Endothelial cell of umbilical vein (primary cell): ENCODE results near the gene HDHD2. TPM values are rescaled to one million over a fixed set of nuclear protein-coding genes. Genes with fewer than 3 reads are reported as not detected.

Experiments
- BruUV-seq: library from RNA; stranded (reverse); fragments of 400-500 nt; replicated peaks from 2 replicates; lab custom pipeline; 2021; lab: Mats Ljungman, UMichigan
- CTCF ChIA-PET: fragments of 300-600, 350-600 bp; sonication (Branson Sonifier 250); formaldehyde crosslinking; loops from one replicate; lab custom pipeline; 2021; ENCODE audit warnings: antibody characterized with exemption, inconsistent platforms; lab: Charles Lee
- POLR2A ChIA-PET: fragments of 300-600, 350-600 bp; sonication (Branson Sonifier 250); formaldehyde crosslinking; loops from one replicate; lab custom pipeline; 2021; ENCODE audit warnings: antibody characterized with exemption, inconsistent platforms; lab: Charles Lee
- DNase-seq: peaks from one replicate; pipeline ENCODE4 v3.0.0-alpha.2; 2011; ENCODE audit warnings: low read depth, low spot score
- FAIRE-seq: peaks from 2 replicates; lab custom pipeline; 2011; peaks lifted over from hg19 to GRCh38; lab: Jason Lieb, UNC
- H2AFZ ChIP-seq: 2 replicates; pipeline ENCODE4 v1.6.0; 2012; ENCODE audit warnings: low read depth, low read length, control low read depth, inconsistent platforms
- H3K27ac ChIP-seq: 2 replicates; pipeline ENCODE4 v1.5.1; 2011; ENCODE audit warnings: low read depth, mild to moderate bottlenecking, control low read depth, low read length, moderate library complexity; ENCODE audit not compliant: insufficient read depth
- H3K27me3 ChIP-seq, 2 experiments: 2 replicates each; pipeline versions ENCODE4 v1.6.0 to v1.6.1; 2011; ENCODE audit warnings: low read length in 2 of 2, mixed read lengths in 1 of 2; ENCODE audit not compliant: control insufficient read depth in 2 of 2, insufficient read depth in 2 of 2
- H3K36me3 ChIP-seq, 2 experiments: 2 replicates in 1 of 2; 3 replicates in 1 of 2; pipeline ENCODE4 v1.5.1; 2011; ENCODE audit warnings: low read length in 2 of 2, mild to moderate bottlenecking in 1 of 2, moderate library complexity in 1 of 2; ENCODE audit not compliant: control insufficient read depth in 2 of 2, insufficient read depth in 2 of 2; ENCODE audit errors: extremely low read depth in 1 of 2
- H3K4me1 ChIP-seq: 3 replicates; pipeline ENCODE4 v1.5.1; 2011; ENCODE audit warnings: mild to moderate bottlenecking, low read length; ENCODE audit not compliant: control insufficient read depth, insufficient read depth; ENCODE audit errors: extremely low read depth
- H3K4me2 ChIP-seq: 2 replicates; pipeline ENCODE4 v1.6.1; 2011; ENCODE audit warnings: low read length, control low read depth, mixed read lengths; ENCODE audit not compliant: insufficient read depth
- H3K4me3 ChIP-seq, 3 experiments: fragments of 200-600 bp in 1 of 3; sonication (generic), shearing (Covaris generic) in 1 of 3; replicated peaks in 1 of 3; 2 replicates each; pipeline ENCODE4 v1.5.1; 2011 to 2016; ENCODE audit warnings: control low read depth in 3 of 3, low read length in 3 of 3, mild to moderate bottlenecking in 2 of 3, inconsistent platforms in 1 of 3, low read depth in 1 of 3, moderate library complexity in 1 of 3; ENCODE audit not compliant: insufficient read depth in 1 of 3
- H3K79me2 ChIP-seq: 2 replicates; pipeline ENCODE4 v1.6.0; 2012; ENCODE audit warnings: low read length, inconsistent platforms; ENCODE audit not compliant: control insufficient read depth, insufficient read depth
- H3K9ac ChIP-seq: replicated peaks from 2 replicates; pipeline ENCODE3; 2011; ENCODE audit warnings: low read length, control low read depth; ENCODE audit not compliant: insufficient read depth; ENCODE audit errors: extremely low read depth
- H3K9me1 ChIP-seq: replicated peaks from 3 replicates; pipeline ENCODE4 v1.6.0; 2011; ENCODE audit warnings: mild to moderate bottlenecking, low read length; ENCODE audit not compliant: control insufficient read depth, insufficient read depth; ENCODE audit errors: extremely low read depth
- H3K9me3 ChIP-seq: replicated peaks from 2 replicates; pipeline ENCODE4 v1.5.1; 2012; ENCODE audit warnings: low read length, inconsistent platforms; ENCODE audit not compliant: control insufficient read depth, insufficient read depth
- H4K20me1 ChIP-seq: replicated peaks from 2 replicates; pipeline ENCODE3; 2011; ENCODE audit warnings: mild to moderate bottlenecking, low read length; ENCODE audit not compliant: control insufficient read depth, insufficient read depth; ENCODE audit errors: extremely low read depth
- CTCF ChIP-seq, 2 donors: IDR thresholded peaks; 1 replicate in 1 of 2; 2 replicates in 1 of 2; pipeline ENCODE4 v1.5.1; 2011; ENCODE audit warnings: low read length in 2 of 2, mild to moderate bottlenecking in 2 of 2, moderate library complexity in 2 of 2, control low read depth in 1 of 2, inconsistent platforms in 1 of 2, low read depth in 1 of 2; ENCODE audit not compliant: insufficient read depth in 1 of 2; ENCODE audit errors: extremely low read depth in 1 of 2
- EZH2 ChIP-seq: IDR thresholded peaks from 2 replicates; pipeline ENCODE4 v1.6.1; 2012; ENCODE audit warnings: borderline replicate concordance, low read depth, mild to moderate bottlenecking, moderate library complexity, low read length, inconsistent platforms; ENCODE audit not compliant: severe bottlenecking
- FOS ChIP-seq: IDR thresholded peaks from 2 replicates; pipeline ENCODE4 v1.6.1; 2011; ENCODE audit warnings: mild to moderate bottlenecking, low read length, moderate library complexity, borderline replicate concordance; ENCODE audit not compliant: insufficient read depth
- GATA2 ChIP-seq: IDR thresholded peaks from 2 replicates; pipeline ENCODE4 v1.7.0; 2011; ENCODE audit warnings: low read depth, mild to moderate bottlenecking, moderate library complexity, mixed read lengths, low read length; ENCODE audit not compliant: insufficient read length, insufficient read depth
- JUN ChIP-seq: IDR thresholded peaks from 2 replicates; pipeline ENCODE4 v1.6.1; 2011; ENCODE audit warnings: borderline replicate concordance, low read depth; ENCODE audit not compliant: insufficient read length, insufficient read depth
- MAX ChIP-seq: IDR thresholded peaks from 2 replicates; pipeline ENCODE4 v1.6.1; 2011; ENCODE audit not compliant: insufficient read depth, insufficient read length
- MYC ChIP-seq: IDR thresholded peaks from one replicate; pipeline ENCODE4 v1.6.1; 2011; ENCODE audit warnings: mild to moderate bottlenecking, low read depth, low read length
- POLR2A ChIP-seq: IDR thresholded peaks from 2 replicates; pipeline ENCODE4 v1.6.1; 2012; ENCODE audit warnings: low read depth, mild to moderate bottlenecking, control low read depth, low read length
- POLR2AphosphoS5 ChIP-seq: IDR thresholded peaks from 2 replicates; pipeline ENCODE4 v1.6.1; 2012; ENCODE audit warnings: low read depth, mild to moderate bottlenecking, control low read depth, low read length, moderate library complexity; ENCODE audit not compliant: insufficient read depth
- dilution Hi-C: fragments of 300-500 bp; cut with MboI; formaldehyde crosslinking; loops from one replicate; pipeline ENCODE4 v1.15.0; 2019; ENCODE audit warnings: low sequenced_read_pairs; ENCODE audit not compliant: extremely low pct_ligation_motif_present
- intact Hi-C: fragments of 100-400 bp; cut with micrococcal nuclease; formaldehyde crosslinking; loops from one replicate; pipeline ENCODE4 v1.10.0; 2022
- polyA plus RNA-seq, 4 experiments: library from polyadenylated mRNA; depleted of rRNA in 3 of 4; stranded (reverse) in 3 of 4; unstranded in 1 of 4; fragments of >200 nt; gene quantifications; 2 replicates each; pipeline versions ENCODE4 v1.2.1 to v1.2.3, GENCODE V29; 2011 to 2012; ENCODE audit warnings: missing spikeins in 1 of 4
- total RNA-seq: library from RNA; stranded (reverse); gene quantifications from 2 replicates; pipeline ENCODE4 v1.2.3, GENCODE V29; 2021

Gene HDHD2
- total and polyA plus RNA-seq, 2 donors (not counting 3 experiments of a cell fraction or from before 2014, with no cell fraction given), result 3.5 to 18.7 TPM

- ChIA-PET CTCF (interaction anchor here (2.1 kb wide), 1 partner anchor 16 kb away, joined by 6 read pairs; no protein-coding TSS in a partner anchor), POLR2A (no interaction called here)
- Histone ChIP-seq H3K9me3 (no peaks in the 10 kb centered on the region), H3K79me2 (no peaks in the 10 kb centered on the region), H2AFZ (no peak overlapping the region), H3K27ac (no peak overlapping the region), H3K9me1 (no peaks in the 10 kb centered on the region), H4K20me1 (no peaks in the 10 kb centered on the region), H3K9ac (no peak overlapping the region), H3K27me3 (no peaks in the 10 kb centered on the region), H3K4me2 (no peak overlapping the region), H3K36me3 (no peaks in the 10 kb centered on the region), H3K4me3 (no peak overlapping the region), H3K4me1 (no peaks in the 10 kb centered on the region)
- dilution Hi-C loops (no loop called here), intact Hi-C loops (no loop called here)
- FAIRE-seq, result no peak
- no peak for DNase-seq
- TF ChIP-seq GATA2 (no peak), FOS (no peak), POLR2A (no peak), EZH2 (no peak), JUN (no peak), CTCF (IDR thresholded peaks at IDR 0.05; ENCODE audit: extremely low read depth in 1 of 2, insufficient read depth in 1 of 2, low read depth in 1 of 2, low read length in 2 of 2) (no peak), MYC (no peak)
- no TSS peak for BruUV-seq
These were observed 82.7 kb downstream of the HDHD2 start for GRCh38 chr18:47067648-47068047.

- BruUV-seq, result no TSS peak
- no peak overlapping the region for H3K4me3 ChIP-seq
- no peak for FAIRE-seq
- no peaks in the 10 kb centered on the region for H4K20me1 ChIP-seq
- no peak overlapping the region for H2AFZ ChIP-seq
- no peak for DNase-seq
- no peak overlapping the region for H3K4me2 ChIP-seq
- no peaks in the 10 kb centered on the region for H3K27me3 ChIP-seq
- dilution Hi-C loops (no loop called here), intact Hi-C loops (no loop called here)
- POLR2A ChIA-PET, result no interaction called here
- CTCF ChIA-PET, result no interaction called here
- H3K27ac ChIP-seq, result no peak overlapping the region
- H3K9ac ChIP-seq, result no peak overlapping the region
- no peaks in the 10 kb centered on the region for H3K79me2 ChIP-seq
- no peaks in the 10 kb centered on the region for H3K9me1 ChIP-seq
- H3K36me3 ChIP-seq, result no peaks in the 10 kb centered on the region
- H3K4me1 ChIP-seq, result no peaks in the 10 kb centered on the region
- TF ChIP-seq POLR2AphosphoS5 (no peak), JUN (no peak), GATA2 (no peak), EZH2 (no peak), FOS (no peak), CTCF (IDR thresholded peaks at IDR 0.05; ENCODE audit: extremely low read depth in 1 of 2, insufficient read depth in 1 of 2, low read depth in 1 of 2, low read length in 2 of 2) (no peak), POLR2A (no peak), MAX (no peak), MYC (no peak)
- H3K9me3 ChIP-seq, result no peaks in the 10 kb centered on the region
These were observed 87.2 kb downstream of the HDHD2 start for GRCh38 chr18:47063096-47063495.
